ENCODE results near the gene SLC25A33. TPM values are rescaled to one million over a fixed set of nuclear protein-coding genes. Genes with fewer than 3 reads are reported as not detected.

SLC25A33 gene
- total and polyA plus RNA-seq, 7 experiments from 2014 or later = 2.5 to 8.0 (median 5.3) TPM

GRCh38 chr1:9612162-9612845 is 73.0 kb downstream of the SLC25A33 start:
- H3K4me3 ChIP-seq (ENCODE audit: low read length) = no peak overlapping the region
- no peaks in the 10 kb centered on the region for H3K27me3 Mint-ChIP-seq
- H3K36me3 ChIP-seq (ENCODE audit: control insufficient read depth in 2 of 3, insufficient read depth in 3 of 3, low read length in 3 of 3) = peaks cover 0 to 47% (median 0%) of the 10 kb centered on the region in 3 experiments
- no peaks in the 10 kb centered on the region for H3K27me3 ChIP-seq (ENCODE audit: control insufficient read depth in 2 of 2, insufficient read depth in 2 of 2, low read length in 2 of 2)
- H3K4me3 Mint-ChIP-seq = no peak overlapping the region
- H3K36me3 Mint-ChIP-seq = peaks cover 0 to 3% (median 0%) of the 10 kb centered on the region in 5 donors
- no peaks in the 10 kb centered on the region for H3K9me3 ChIP-seq (ENCODE audit: control insufficient read depth in 2 of 3, low read length in 3 of 3)
- H3K27ac Mint-ChIP-seq = no peak overlapping the region
- no peaks in the 10 kb centered on the region for H3K4me1 ChIP-seq (ENCODE audit: control insufficient read depth in 2 of 2, insufficient read depth in 2 of 2, low read length in 2 of 2)
- DNase-seq (no peak), ATAC-seq (no peak)
- POLR2A ChIA-PET = no interaction called here
- no peaks in the 10 kb centered on the region for H3K9me3 Mint-ChIP-seq
- CTCF ChIA-PET = no interaction called here
- H3K27ac ChIP-seq (ENCODE audit: low read depth, low read length) = no peak overlapping the region
- intact Hi-C loops (cut with micrococcal nuclease) = no loop called here
- peaks cover 0 to 2% (median 0%) of the 10 kb centered on the region in 7 donors for H3K4me1 Mint-ChIP-seq

GRCh38 chr1:9612871-9613624 is 73.8 kb downstream of the SLC25A33 start:
- Mint-ChIP-seq H3K27me3 (peaks cover 0 to 2% (median 0%) of the 10 kb centered on the region in 5 donors), H3K4me3 (no peak overlapping the region), H3K4me1 (peaks cover 0 to 2% (median 0%) of the 10 kb centered on the region in 7 donors), H3K36me3 (peaks cover 0 to 2% (median 0%) of the 10 kb centered on the region in 5 donors), H3K9me3 (no peaks in the 10 kb centered on the region), H3K27ac (no peak overlapping the region)
- no peaks in the 10 kb centered on the region for H3K9me3 ChIP-seq (ENCODE audit: control insufficient read depth in 2 of 3, low read length in 3 of 3)
- POLR2A ChIA-PET = no interaction called here
- H3K27ac ChIP-seq (ENCODE audit: low read depth, low read length) = no peak overlapping the region
- no peaks in the 10 kb centered on the region for H3K4me1 ChIP-seq (ENCODE audit: control insufficient read depth in 2 of 2, insufficient read depth in 2 of 2, low read length in 2 of 2)
- intact Hi-C loops (cut with micrococcal nuclease) = no loop called here
- CTCF ChIA-PET = interaction anchor here (0.5 kb wide), 1 partner anchor 26 kb away, joined by 3 read pairs; no protein-coding TSS in a partner anchor
- ATAC-seq (no peak), DNase-seq (no peak)
- peaks cover 0 to 45% (median 0%) of the 10 kb centered on the region in 3 experiments for H3K36me3 ChIP-seq (ENCODE audit: control insufficient read depth in 2 of 3, insufficient read depth in 3 of 3, low read length in 3 of 3)
- no peak overlapping the region for H3K4me3 ChIP-seq (ENCODE audit: low read length)
- H3K27me3 ChIP-seq (ENCODE audit: control insufficient read depth in 2 of 2, insufficient read depth in 2 of 2, low read length in 2 of 2) = no peaks in the 10 kb centered on the region

- no peak overlapping the region for H3K27ac ChIP-seq (ENCODE audit: low read depth, low read length)
- POLR2A ChIA-PET = no interaction called here
- H3K36me3 ChIP-seq (ENCODE audit: control insufficient read depth in 2 of 3, insufficient read depth in 3 of 3, low read length in 3 of 3) = peaks cover 0 to 38% (median 0%) of the 10 kb centered on the region in 3 experiments
- peaks cover 0 to 3% (median 0%) of the 10 kb centered on the region in 5 donors for H3K27me3 Mint-ChIP-seq
- DNase-seq (no peak), ATAC-seq (no peak)
- H3K4me1 Mint-ChIP-seq = peaks cover 0 to 2% (median 0%) of the 10 kb centered on the region in 7 donors
- H3K36me3 Mint-ChIP-seq = peaks cover 0 to 2% (median 0%) of the 10 kb centered on the region in 5 donors
- no peaks in the 10 kb centered on the region for H3K9me3 ChIP-seq (ENCODE audit: control insufficient read depth in 2 of 3, low read length in 3 of 3)
- no peaks in the 10 kb centered on the region for H3K4me1 ChIP-seq (ENCODE audit: control insufficient read depth in 2 of 2, insufficient read depth in 2 of 2, low read length in 2 of 2)
- H3K27ac Mint-ChIP-seq = no peak overlapping the region
- H3K9me3 Mint-ChIP-seq = no peaks in the 10 kb centered on the region
- H3K4me3 ChIP-seq (ENCODE audit: low read length) = no peak overlapping the region
- intact Hi-C loops (cut with micrococcal nuclease) = loop anchor here in 1 of 2 donors (2.0 kb wide), 1 partner anchor 25 kb away; the partner anchor contains the start of gene TMEM201
- CTCF ChIA-PET = interaction anchor here (1.1 kb wide), 1 partner anchor 38 kb away, joined by 3 read pairs; the partner anchor contains the start of gene PIK3CD
- no peaks in the 10 kb centered on the region for H3K27me3 ChIP-seq (ENCODE audit: control insufficient read depth in 2 of 2, insufficient read depth in 2 of 2, low read length in 2 of 2)
- H3K4me3 Mint-ChIP-seq = peak overlapping the region in 1 of 10 donors; percentile 8
Observed at GRCh38 chr1:9613625-9614299, 74.5 kb downstream of the SLC25A33 start.

GRCh38 chr1:9615316-9616063 is 76.2 kb downstream of the SLC25A33 start:
- CTCF ChIA-PET = interaction anchor here (0.5 to 2.4 kb wide), 12 partner anchors 8 to 886 kb away, joined by 3 to 21 read pairs (median 4); no protein-coding TSS in a partner anchor
- H3K36me3 ChIP-seq (ENCODE audit: control insufficient read depth in 2 of 3, insufficient read depth in 3 of 3, low read length in 3 of 3) = peaks cover 0 to 22% (median 0%) of the 10 kb centered on the region in 3 experiments
- H3K9me3 Mint-ChIP-seq = no peaks in the 10 kb centered on the region
- ATAC-seq (peak; percentile 89), DNase-seq (peak in 8 of 9 donors; percentile 40 to 63 (median 55))
- intact Hi-C loops (cut with micrococcal nuclease) = loop anchor here in 1 of 2 donors (1.0 to 2.0 kb wide), 3 partner anchors 27 to 252 kb away; partner anchors contain the start of gene TMEM201
- no peaks in the 10 kb centered on the region for H3K4me1 ChIP-seq (ENCODE audit: control insufficient read depth in 2 of 2, insufficient read depth in 2 of 2, low read length in 2 of 2)
- peaks cover 0 to 8% (median 0%) of the 10 kb centered on the region in 5 donors for H3K27me3 Mint-ChIP-seq
- POLR2A ChIA-PET = interaction anchor here (0.6 to 1.4 kb wide), 2 partner anchors 38 to 87 kb away, joined by 3 to 4 read pairs; no protein-coding TSS in a partner anchor
- no peaks in the 10 kb centered on the region for H3K9me3 ChIP-seq (ENCODE audit: control insufficient read depth in 2 of 3, low read length in 3 of 3)
- peaks cover 0 to 2% (median 0%) of the 10 kb centered on the region in 5 donors for H3K36me3 Mint-ChIP-seq
- H3K27ac Mint-ChIP-seq = no peak overlapping the region
- no peaks in the 10 kb centered on the region for H3K27me3 ChIP-seq (ENCODE audit: control insufficient read depth in 2 of 2, insufficient read depth in 2 of 2, low read length in 2 of 2)
- peaks cover 0 to 5% (median 0%) of the 10 kb centered on the region in 7 donors for H3K4me1 Mint-ChIP-seq
- no peak overlapping the region for H3K4me3 ChIP-seq (ENCODE audit: low read length)
- no peak overlapping the region for H3K4me3 Mint-ChIP-seq
- no peak overlapping the region for H3K27ac ChIP-seq (ENCODE audit: low read depth, low read length)

GRCh38 chr1:9618909-9619679 is 79.8 kb downstream of the SLC25A33 start:
- Histone ChIP-seq H3K4me3 (ENCODE audit: low read length) (no peak overlapping the region), H3K27ac (ENCODE audit: low read depth, low read length) (no peak overlapping the region), H3K4me1 (ENCODE audit: control insufficient read depth in 2 of 2, insufficient read depth in 2 of 2, low read length in 2 of 2) (no peaks in the 10 kb centered on the region), H3K36me3 (ENCODE audit: control insufficient read depth in 2 of 3, insufficient read depth in 3 of 3, low read length in 3 of 3) (no peaks in the 10 kb centered on the region), H3K9me3 (ENCODE audit: control insufficient read depth in 2 of 3, low read length in 3 of 3) (no peaks in the 10 kb centered on the region), H3K27me3 (ENCODE audit: control insufficient read depth in 2 of 2, insufficient read depth in 2 of 2, low read length in 2 of 2) (no peaks in the 10 kb centered on the region)
- ChIA-PET POLR2A (no interaction called here), CTCF (no interaction called here)
- H3K27ac Mint-ChIP-seq = peak overlapping the region in 1 of 9 donors; percentile 24
- H3K9me3 Mint-ChIP-seq = no peaks in the 10 kb centered on the region
- peaks cover 0 to 21% (median 0%) of the 10 kb centered on the region in 5 donors for H3K27me3 Mint-ChIP-seq
- H3K36me3 Mint-ChIP-seq = peaks cover 0 to 1% (median 0%) of the 10 kb centered on the region in 5 donors
- DNase-seq (no peak), ATAC-seq (no peak)
- intact Hi-C loops (cut with micrococcal nuclease) = no loop called here
- no peak overlapping the region for H3K4me3 Mint-ChIP-seq
- peaks cover 0 to 5% (median 0%) of the 10 kb centered on the region in 7 donors for H3K4me1 Mint-ChIP-seq

Measured in naive thymus-derived CD4-positive, alpha-beta T cell (primary cell).